ENCODE measurements around the gene HOTAIR.

The HOTAIR gene

DNA sequence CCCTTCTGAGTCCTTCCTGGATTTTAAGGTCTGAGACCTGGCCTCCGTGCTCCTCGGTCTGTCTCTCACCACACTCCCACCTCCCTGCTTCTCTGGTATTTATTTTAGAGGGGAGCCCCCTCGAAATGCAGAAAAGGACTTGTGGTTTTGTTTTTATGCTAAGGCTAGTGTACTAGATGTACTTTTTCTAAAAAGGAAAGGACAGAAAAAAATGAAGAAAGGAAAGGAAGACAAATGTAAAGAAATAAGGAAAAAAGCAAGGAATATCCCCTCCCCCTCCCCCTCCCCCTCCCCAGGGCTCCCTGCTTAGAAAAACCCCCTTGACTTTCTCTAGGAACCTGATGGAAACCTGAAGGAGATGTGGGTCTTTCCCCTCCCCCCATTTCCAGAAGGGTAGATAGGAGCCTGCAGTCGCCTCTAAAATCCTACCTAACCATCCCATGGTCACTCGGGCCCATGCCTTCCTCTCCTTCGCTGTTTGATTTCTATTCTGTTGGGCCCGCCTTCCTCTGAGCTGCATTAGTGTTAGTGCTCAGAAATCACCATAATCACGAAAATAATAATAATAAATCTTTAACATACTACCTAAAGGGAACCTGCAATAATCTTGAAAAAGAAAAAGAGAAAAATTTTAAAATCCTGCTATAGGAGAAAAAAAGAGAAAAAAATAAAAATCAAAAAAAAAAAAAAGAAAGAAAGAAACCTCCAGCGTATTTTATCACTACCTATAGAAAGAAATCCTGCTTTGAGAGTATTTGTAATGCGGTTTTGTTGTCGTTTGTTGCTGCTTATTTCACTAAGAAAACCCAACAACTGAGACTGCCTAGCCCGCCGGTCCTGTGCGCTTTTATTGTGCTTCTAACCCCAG is 37.1 kb upstream of the HOTAIR start:
- no peak for DNase-seq (ENCODE audit: low read depth)

DNA sequence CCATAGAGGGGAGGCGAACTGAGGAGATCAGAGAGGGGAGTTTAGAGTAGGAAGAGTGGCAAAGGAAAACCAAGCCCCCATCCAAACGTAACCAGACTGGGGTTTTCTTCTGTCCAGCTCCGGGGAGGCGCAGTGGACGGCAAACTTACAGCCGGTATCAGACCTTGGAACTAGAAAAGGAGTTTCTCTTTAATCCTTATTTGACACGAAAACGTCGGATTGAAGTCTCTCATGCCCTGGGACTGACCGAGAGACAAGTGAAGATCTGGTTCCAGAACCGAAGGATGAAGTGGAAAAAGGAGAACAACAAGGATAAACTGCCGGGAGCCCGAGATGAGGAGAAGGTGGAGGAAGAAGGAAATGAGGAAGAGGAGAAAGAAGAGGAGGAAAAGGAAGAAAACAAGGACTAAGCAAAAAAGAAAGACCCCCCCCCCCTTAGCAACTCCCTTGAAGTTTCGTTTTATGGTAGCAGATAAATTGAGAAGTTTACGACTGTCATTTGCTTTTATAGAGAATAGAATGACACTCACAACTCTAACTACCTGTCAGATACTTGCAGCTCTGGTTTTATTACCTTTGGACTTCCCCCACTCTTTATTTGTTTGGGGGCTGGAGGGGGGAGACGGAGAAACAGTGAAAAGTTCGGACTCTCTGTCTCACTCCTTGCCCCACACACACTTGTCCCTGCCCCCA is 36.4 kb upstream of the HOTAIR start:
- no peak for DNase-seq (ENCODE audit: low read depth)

DNA sequence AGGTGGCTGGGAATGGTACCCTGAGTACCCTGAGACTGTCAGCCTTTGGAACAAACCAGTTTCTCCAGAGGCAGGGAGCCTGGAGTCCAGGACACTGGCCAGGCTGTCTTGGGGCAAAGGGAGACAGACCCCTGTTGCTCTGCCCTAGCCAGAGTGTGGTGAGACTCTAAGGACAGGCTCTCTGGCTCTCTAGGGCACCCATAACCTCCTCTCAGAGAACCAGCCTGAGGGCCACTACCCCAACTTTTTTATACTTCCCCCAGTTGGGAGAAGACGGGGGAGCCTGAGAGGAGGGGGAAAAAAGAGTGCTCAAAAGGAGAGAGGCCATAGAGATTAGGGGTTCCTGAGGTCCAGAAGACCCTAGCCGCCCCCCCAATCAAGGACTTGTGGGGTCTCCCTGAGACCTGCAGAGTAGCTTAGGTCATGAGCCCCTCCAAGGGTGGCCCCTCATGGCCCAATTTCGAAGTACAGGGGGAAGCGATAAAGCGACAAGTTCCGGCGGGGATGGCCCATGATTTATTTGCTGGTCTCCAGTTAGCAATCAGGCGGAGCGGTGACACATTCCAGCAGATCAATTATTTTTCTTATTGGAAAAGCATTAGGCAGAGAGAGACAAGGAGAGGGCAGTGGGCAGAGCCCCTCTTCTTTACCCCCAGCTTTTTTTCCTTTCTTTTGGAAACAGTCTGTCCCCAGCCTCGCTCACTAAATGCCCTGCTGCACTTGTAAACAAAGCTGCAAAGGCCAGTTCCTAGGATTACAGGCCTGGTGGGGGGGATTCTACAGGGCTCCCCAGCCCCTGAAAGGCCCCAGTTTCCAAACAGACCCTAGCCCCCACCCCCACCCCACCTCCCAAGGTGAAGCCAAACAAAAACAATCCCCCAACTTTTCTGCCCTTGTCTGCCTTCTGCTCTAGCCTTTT is 35.6 kb upstream of the HOTAIR start:
- DNase-seq (ENCODE audit: low read depth) = no peak

DNA sequence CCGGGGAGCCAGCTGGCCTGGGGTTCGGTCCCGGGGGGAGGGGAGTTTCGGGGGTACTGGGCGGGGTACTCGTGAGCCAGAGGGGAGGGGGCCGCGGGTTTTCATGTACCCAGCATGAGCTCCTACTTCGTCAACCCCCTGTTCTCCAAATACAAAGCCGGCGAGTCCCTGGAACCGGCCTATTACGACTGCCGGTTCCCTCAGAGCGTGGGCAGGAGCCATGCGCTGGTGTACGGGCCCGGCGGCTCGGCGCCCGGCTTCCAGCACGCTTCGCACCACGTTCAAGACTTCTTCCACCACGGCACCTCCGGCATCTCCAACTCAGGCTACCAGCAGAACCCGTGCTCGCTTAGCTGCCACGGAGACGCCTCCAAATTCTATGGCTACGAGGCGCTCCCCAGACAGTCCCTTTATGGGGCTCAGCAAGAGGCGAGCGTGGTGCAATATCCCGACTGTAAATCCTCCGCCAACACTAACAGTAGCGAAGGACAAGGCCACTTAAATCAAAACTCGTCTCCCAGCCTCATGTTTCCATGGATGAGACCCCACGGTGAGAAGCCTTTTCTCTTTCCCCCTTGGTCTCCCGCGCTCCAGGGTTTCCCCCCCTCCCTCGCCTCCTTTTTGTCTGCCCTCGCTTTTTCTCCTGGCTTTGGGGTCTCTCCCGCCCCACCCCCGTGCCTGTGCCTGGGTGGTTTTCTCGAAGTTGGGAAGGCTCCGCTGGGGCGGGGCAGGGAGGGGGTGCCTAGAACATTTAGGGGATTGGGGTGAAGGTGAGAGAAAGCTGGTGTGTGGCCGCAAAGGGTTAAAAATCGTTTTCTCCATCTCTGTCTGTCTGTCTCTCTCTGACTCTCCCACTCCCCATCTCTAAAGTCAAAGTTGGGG is 34.7 kb upstream of the HOTAIR start:
- peak; percentile 40 for DNase-seq (ENCODE audit: low read depth)

DNA sequence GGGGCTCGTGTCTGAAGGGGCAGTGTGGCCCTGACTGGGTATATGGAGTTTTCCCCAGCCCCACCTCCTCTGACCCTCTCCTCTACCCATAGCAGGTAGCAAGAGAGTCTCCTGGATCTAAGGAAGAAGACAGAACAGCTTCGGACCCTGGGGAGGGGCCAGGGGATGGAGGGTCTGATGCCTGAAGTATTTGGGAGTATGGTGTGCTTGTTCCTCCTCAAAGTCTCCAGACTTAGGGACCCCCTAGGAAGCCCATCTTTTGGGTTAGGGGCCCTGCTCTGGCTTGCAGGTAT is 33.5 kb upstream of the HOTAIR start:
- no peak for DNase-seq (ENCODE audit: low read depth)

DNA sequence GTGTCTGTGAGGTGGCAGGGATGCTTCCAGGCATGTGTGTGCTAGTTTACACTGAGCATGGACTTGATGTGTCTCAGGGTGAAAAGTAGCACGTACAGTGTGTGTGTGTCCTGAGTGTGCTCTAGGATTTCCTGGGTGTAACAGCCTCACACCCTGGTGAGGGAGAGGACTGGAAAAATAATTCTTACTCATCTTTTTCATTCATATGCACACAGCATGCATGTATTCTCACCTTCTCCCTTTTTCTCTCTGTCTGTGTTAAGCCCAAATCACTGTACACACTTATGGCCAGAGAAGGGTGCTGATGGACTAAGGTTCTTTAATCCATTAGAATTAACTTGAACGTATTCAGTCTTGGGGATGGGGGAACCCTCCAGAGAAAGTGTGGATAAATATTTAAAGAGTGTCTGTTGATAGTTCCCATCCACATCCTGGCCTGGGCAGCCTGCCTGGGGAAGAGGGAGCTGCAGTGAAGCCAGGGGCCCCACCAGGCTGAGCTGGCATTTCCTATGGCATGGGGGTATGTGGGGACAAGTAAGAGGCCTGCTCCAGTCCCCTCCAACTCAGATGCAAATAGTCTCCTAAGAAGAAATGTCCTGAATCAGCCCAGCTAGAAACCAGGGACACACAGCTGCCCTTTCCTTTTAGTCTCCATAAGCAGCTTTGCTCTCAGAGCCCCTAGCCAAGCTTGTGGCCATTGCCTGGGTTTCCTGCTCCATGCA is 32.9 kb upstream of the HOTAIR start:
- DNase-seq (ENCODE audit: low read depth) = no peak

DNA sequence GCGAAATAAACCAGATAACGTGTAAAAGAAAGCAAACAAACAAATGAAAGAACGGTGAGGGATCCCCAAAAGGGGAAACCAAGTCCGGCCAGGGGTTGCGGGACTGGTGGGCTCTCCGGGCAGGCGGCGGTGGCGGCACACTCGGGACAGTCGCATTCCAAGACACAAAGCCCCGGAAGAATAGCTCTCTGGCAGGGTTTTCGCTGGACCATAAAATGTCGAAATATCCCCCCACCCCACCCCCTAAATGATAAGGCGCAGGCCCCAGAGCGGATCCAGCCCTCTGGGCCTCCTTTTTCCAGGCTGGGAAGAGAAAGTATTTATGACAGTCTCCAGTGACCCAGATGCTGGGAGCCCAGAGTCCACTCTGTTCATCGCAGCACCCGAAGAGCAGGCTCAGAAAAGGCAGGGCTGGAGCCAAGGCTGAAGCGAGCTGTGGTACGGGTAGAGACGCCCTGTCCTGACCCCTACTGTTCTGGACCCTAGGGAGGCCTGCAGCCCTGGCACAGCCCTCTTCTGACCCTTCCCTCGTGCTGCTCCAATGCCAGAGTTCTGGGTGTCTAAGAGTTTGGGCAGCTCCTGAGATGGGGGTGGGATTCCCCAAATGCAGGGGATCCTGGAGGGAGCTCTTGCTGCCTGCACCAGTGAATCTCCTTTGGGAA is 31.9 kb upstream of the HOTAIR start:
- DNase-seq (ENCODE audit: low read depth) = no peak

DNA sequence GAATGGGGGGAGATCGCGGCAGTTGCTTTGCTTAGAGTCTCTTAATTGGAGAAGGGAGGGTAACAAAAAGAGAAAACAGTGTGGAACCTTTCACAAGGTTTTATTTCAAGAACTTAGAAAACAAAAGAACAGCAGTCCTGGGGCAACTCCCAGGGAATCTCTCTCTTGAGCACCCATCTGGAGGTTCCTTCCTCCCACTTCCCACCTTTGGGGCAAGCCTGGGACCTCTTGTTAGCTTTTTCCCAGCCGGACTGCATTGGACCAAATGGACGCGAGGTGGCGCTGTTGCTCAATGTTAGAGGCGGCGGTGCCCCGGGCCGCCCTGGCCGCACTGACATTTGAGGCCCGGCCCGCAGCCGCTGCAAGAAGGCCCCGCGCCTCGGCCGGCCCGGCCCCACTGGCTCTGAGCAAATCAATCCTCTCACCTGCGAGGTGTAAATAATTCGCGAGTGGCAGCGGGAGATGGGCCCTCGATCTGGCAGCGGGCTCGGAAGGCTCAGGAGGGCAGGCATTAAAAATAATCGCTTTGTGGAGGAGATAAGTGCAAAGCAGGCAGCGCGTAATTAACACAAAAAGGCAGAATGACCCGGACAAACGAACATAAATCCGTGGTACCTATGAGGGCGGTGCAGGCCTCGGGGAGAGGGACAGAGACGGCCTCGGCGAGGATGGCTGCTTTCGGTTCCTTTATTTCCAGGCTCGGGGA is 31.3 kb upstream of the HOTAIR start:
- peak; percentile 77 for DNase-seq (ENCODE audit: low read depth)

DNA sequence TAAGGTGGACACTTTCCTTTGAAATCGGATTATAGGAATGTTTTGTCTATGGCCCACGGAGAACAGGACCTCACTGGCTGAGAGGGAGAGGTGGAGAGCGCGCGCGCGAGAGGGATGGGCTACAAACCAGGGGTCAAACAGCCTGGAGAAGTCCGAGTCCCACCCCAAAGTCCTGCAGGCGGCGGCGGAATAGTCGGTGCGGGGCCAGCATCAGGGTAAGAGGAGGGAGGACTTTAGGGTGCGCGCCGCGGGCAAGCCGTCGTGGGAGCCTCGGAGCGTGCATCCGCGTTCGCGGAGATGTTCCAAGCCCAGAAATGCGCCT is 30.7 kb upstream of the HOTAIR start:
- DNase-seq (ENCODE audit: low read depth) = no peak

DNA sequence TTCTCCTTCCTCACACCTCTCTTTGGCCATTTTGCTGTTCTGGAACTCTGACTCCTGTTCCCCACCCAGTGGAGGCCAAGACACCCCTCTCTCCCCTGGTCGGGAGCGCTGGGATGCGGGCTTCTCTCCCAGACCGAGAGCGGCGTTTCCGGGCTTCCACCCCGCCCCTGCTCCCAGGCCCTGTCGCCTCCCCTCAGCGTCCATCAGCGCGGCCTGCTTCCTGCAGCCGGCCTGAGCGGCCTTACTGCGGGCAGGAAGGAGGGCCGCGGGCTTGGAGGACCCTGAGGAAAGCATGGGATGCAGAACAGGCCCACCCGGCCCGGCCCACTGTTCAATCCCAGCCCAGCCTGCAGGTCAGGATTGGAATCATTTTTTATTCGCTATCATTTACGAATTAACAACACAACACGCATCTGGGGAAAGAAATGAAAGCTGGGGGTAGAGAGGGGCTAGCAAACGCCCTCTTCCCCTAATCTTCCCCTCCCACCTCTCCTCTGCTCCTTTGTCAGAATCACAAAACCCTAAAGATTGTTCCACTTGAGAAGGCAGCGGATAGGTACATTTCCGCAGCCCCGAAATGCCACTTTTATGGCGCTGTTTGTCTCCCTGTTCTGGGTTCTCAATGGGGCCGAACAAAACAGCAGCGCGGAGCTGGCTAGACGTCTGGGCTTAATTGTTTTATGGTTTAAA is 30.2 kb upstream of the HOTAIR start:
- DNase-seq (ENCODE audit: low read depth) = no peak

DNA sequence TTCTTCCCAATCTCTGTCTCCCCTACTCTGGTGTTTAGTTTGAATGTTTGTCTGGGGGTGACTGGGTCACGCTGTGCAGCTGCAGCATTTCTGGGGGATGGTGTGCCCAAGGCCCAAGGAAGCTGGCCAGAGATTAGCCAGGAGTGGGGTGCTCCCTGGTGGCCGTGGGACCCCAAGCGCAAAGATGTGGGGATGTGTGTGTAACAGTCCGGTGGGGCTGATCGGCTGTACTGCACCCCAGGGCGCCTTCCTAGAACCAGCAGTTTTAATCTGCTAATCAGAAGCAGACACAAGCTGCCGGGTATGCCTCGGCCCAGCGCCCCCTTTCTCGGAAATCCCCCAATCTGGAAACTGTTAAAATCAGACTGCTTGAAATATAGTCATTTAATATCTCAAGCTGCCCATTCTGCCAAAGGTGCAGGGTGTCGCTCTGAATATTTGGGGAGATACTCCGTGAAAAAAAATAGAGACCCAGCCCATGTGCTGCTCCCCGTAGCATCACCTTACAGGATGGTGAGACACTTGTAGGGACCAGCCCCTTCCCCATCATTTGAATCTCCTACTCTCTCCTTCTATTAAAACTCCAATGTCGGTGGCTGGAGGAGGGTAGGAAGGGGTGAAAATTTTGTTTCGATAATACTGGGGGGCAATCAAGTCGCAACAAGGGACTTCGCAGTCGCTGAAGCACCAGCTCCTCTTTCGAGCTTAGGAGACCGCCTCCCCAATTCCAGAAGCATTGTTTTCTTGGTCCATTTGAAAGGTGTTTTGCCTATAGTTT is 29.5 kb upstream of the HOTAIR start:
- DNase-seq (ENCODE audit: low read depth) = no peak

DNA sequence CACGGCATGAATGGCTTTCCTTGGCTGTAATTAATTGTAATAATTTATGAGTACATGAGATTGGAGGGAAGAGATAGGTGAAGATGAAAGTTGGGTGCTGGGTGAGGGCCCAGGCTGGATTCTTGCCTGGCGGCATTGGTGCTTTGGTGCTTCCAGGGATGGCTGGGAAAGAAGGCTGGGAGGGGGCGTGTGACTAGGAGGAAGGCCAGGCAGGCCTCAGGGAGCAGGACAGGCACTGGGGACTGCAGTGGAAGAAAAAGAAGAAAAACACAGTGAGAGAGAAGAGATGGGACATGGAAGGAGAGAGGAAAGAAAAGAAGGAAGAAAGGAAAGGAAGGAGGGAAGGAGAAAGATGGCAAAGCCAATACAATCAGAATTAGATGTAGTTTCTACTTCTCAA is 28.9 kb upstream of the HOTAIR start:
- DNase-seq (ENCODE audit: low read depth) = no peak

DNA sequence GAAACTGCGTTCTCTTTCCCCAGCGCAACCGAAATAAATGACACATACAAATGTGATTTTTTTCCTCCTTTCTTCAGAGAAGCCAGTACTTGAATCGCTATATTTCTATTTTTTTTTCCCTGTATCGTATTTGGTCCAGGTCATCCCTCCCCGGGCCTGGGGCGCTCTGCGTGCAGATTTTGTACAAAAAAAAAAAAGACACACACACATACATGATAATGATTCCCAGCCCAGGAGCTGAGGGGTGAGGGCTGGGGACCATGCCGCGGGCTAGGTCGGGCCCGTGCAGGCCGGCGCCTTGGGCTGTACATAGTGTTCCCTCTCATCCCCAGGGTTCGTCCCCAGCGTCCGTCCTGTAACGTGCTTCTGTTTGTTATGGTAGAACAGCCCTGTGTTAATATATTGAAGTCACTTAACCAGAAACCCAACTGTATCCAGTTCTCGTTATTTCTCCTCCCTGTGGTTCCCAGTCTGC is 28.2 kb upstream of the HOTAIR start:
- no peak for DNase-seq (ENCODE audit: low read depth)

DNA sequence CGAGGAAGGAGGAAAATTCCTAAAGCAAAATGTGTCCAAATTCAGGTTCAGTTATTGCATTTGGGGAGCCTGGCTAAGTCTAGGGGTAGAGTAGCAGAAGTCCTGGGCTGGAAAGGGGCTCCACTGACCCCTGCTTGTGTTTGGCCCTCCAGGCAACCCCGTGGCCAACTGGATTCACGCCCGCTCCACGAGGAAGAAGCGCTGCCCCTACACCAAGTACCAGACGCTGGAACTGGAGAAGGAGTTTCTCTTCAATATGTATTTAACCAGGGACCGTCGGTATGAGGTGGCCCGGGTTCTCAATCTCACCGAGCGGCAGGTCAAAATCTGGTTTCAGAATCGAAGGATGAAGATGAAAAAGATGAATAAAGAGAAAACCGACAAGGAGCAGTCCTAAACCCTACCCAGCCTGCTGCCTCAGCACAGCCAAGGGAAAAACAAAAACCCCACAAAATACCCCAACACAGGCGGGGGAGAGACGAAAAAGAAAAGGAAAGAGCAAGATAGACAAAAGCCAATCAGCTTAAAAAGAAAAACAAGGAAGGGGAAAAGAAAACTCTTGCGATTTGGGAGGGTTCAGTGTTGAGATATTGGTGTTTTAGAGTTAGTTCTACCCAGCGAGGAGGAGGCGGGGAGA is 27.6 kb upstream of the HOTAIR start:
- no peak for DNase-seq (ENCODE audit: low read depth)

DNA sequence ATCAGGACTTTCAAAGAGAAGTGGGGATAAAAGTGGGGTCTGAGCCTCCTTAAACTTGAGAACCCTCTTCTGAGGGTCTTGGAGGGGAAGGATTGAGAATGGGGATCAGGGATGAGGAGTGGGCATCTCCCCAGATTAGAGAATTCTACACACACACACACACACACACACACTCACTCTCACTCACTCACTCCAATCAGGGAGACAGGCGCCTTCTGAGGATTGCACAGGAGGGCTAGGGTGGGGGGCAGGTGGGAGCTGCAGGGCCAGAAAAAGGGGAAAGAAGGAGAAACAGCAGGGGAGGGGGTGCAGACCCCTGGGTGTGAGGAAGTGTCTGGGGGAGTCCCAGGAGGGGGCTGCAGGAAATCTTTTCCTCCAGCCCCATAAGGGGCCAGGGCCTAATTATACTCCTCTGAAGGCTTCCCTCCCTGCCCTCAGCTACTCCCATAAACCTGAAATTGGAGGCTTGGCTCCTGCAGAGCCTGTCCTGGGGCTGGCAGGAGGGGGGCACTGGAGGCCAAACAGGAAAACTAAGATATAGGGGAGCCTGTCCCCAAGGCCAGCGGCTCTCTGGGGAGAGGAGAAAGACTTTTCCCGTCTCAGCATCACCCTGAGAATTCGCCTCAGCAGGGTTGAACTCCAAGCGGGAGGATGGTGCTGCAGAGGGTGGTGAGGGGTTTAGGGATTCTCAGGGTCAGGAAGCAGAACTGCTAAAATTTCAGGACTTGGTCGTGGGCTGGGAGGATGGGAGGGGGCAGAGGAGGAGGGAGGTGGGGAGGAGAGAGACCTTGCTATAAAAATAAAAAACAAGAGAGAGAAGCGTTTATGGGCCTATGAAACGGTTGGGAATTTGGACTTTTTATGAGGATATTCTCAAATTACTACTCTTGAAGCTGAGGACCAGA is 26.8 kb upstream of the HOTAIR start:
- DNase-seq (ENCODE audit: low read depth) = no peak

DNA sequence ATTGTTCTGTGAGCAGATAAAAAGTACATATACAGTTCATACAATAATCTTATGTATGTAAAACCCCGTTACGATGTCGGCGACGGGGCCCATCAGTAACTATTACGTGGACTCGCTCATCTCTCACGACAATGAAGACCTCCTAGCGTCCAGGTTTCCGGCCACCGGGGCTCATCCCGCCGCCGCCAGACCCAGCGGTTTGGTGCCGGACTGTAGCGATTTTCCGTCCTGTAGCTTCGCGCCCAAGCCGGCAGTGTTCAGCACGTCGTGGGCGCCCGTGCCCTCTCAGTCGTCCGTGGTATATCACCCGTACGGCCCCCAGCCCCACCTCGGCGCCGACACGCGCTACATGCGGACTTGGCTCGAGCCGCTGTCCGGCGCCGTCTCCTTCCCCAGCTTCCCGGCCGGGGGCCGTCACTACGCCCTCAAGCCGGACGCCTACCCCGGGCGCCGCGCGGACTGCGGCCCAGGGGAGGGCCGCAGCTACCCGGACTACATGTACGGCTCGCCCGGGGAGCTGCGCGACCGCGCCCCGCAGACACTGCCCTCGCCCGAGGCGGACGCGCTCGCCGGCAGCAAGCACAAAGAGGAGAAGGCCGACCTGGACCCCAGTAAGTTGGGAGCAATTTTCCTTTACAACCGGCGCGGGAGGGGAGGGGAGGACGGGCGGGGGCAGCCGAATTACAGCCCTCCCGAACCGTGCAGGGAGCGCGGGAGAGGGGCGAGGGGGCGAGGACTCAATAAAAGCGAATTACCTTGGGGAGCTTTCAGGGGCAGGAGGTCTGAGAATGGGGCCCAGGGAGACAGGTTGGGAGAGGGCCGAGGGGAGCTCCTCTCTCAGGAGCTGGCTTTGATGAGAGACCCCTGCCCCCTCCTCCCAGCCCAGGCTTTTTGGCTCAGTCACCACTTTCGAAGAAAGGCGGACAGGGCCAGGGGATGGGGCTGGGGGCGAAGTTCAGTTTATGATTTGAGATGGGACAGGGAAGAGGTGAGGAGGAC is 25.7 kb upstream of the HOTAIR start, which contains the start of gene HOXC9:
Gene HOXC9, plus strand, starts transcription at position 46 of the 999 bp plus-strand sequence. Its CDS starts 28 bp downstream, at position 74.
- peak; percentile 58 for DNase-seq (ENCODE audit: low read depth)

Measured in EH (cell line).